SK-N-SH (cell line): ENCODE measurements around the gene APPL1.

Experiments
- CTCF ChIP-seq: fragments of 200-600 bp; sonication (generic); IDR thresholded peaks from 2 replicates; pipeline ENCODE4 v1.6.1; 2017; ENCODE audit warnings: antibody characterized with exemption, mild to moderate bottlenecking, moderate library complexity
- EP300 ChIP-seq, 2 experiments: IDR thresholded peaks; 2 replicates each; pipeline versions ENCODE4 v1.4.0 to v1.6.1; 2012; ENCODE audit warnings: borderline replicate concordance in 1 of 2, low read depth in 1 of 2, low read length in 1 of 2
- MXI1 ChIP-seq: IDR thresholded peaks from 2 replicates; pipeline ENCODE4 v1.6.1; 2012; ENCODE audit warnings: mild to moderate bottlenecking, low read depth, low read length, improper control_type of control experiment
- NRF1 ChIP-seq: IDR thresholded peaks from 2 replicates; pipeline ENCODE4 v1.6.1; 2012; ENCODE audit warnings: low read depth, mild to moderate bottlenecking, low read length
- POLR2AphosphoS5 ChIP-seq: IDR thresholded peaks from 2 replicates; pipeline ENCODE4 v1.6.1; 2012; ENCODE audit warnings: low read depth, low read length
- RCOR1 ChIP-seq: fragments of 150-350 bp; IDR thresholded peaks from 2 replicates; pipeline ENCODE4 v1.6.1; 2017; ENCODE audit warnings: antibody characterized with exemption, low read length
- SMC3 ChIP-seq: IDR thresholded peaks from 2 replicates; pipeline ENCODE4 v1.6.1; 2012; ENCODE audit warnings: low read depth, low read length, improper control_type of control experiment
- TAF1 ChIP-seq: IDR thresholded peaks from 2 replicates; pipeline ENCODE4 v1.6.1; 2012; ENCODE audit warnings: low read depth, mild to moderate bottlenecking, low read length, moderate library complexity, borderline replicate concordance
- TF ChIP-seq, protein P1 (sequence below): IDR thresholded peaks from 2 replicates; pipeline ENCODE4 v1.4.0; 2012; ENCODE audit warnings: low read depth

DNA sequence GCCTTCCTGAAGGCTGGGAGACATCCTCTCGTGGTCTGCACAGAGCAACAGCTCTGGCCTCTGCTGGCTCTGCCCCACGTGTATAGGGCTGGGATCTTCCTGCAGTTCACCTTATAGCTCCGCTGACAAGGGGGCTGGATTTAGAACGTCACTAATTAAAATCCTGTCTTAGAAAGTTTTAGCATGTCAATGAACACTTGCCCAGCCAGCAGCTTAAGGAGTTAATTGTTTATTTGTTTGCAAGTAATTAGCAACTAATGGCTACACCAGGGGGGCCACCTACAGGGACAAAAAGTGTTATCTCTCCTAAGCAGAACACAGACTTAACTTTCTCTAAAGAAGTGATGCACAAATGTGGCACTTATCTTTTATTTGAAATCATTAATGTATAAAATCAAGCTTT lies 27.6 kb upstream of the APPL1 start, which contains the start of gene HESX1:
- TF ChIP-seq, protein P1, sequence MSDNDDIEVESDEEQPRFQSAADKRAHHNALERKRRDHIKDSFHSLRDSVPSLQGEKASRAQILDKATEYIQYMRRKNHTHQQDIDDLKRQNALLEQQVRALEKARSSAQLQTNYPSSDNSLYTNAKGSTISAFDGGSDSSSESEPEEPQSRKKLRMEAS = no peak
- TF ChIP-seq MXI1 = no peak
- no peak for TF ChIP-seq RCOR1
- no peak for TF ChIP-seq CTCF
- TF ChIP-seq SMC3 = no peak
- TF ChIP-seq TAF1 = no peak
- TF ChIP-seq NRF1 = no peak
- no peak for TF ChIP-seq EP300 (IDR thresholded peaks at IDR 0.05; ENCODE audit: borderline replicate concordance in 1 of 2, low read depth in 1 of 2, low read length in 1 of 2)
- TF ChIP-seq POLR2AphosphoS5 = no peak
